ENCODE data around the gene VAV3. TPM values are rescaled to one million over a fixed set of nuclear protein-coding genes. Genes with fewer than 3 reads are reported as not detected.
"Not testable (repeated sequence)": the region's sequence is repeated elsewhere in the genome, so short reads cannot be mapped to it uniquely, and the experiment has no call there.

Gene VAV3
- total RNA-seq, 2 donors from 2014 or later = 7.3 to 7.9 TPM

GRCh38 chr1:107899655-107900054 lies 65.3 kb downstream of the VAV3 start:
- no peak for DNase-seq (ENCODE audit: low spot score)
- intact Hi-C loops (cut with DNase I) = loop anchor here in 1 of 2 donors (5.0 kb wide), 1 partner anchor 1117 kb away; no protein-coding TSS in a partner anchor

- DNase-seq (ENCODE audit: low spot score) = no peak
- intact Hi-C loops (cut with DNase I) = loop anchor here in 1 of 2 donors (5.0 kb wide), 1 partner anchor 1115 kb away; no protein-coding TSS in a partner anchor
These were observed 67.3 kb downstream of the VAV3 start for GRCh38 chr1:107897438-107898345.

GRCh38 chr1:107896936-107897335 lies 68.0 kb downstream of the VAV3 start:
- intact Hi-C loops (cut with DNase I) = loop anchor here in 1 of 2 donors (5.0 kb wide), 1 partner anchor 1115 kb away; no protein-coding TSS in a partner anchor
- DNase-seq (ENCODE audit: low spot score) = no peak

GRCh38 chr1:107896401-107896800 lies 68.6 kb downstream of the VAV3 start:
- no peak for DNase-seq (ENCODE audit: low spot score)
- intact Hi-C loops (cut with DNase I) = loop anchor here in 1 of 2 donors (5.0 kb wide), 1 partner anchor 1114 kb away; no protein-coding TSS in a partner anchor

- intact Hi-C loops (cut with DNase I) = loop anchor here in 1 of 2 donors (5.0 kb wide), 1 partner anchor 1113 kb away; no protein-coding TSS in a partner anchor
- no peak for DNase-seq (ENCODE audit: low spot score)
These were observed 69.4 kb downstream of the VAV3 start for GRCh38 chr1:107895403-107896191.

GRCh38 chr1:107894605-107895004 lies 70.4 kb downstream of the VAV3 start:
- no peak for DNase-seq (ENCODE audit: low spot score)
- intact Hi-C loops (cut with DNase I) = loop anchor here in 1 of 2 donors (5.0 kb wide), 1 partner anchor 1112 kb away; no protein-coding TSS in a partner anchor

- intact Hi-C loops (cut with DNase I); DNase-seq (ENCODE audit: low spot score): not testable (repeated sequence)
These were observed 71.6 kb downstream of the VAV3 start for GRCh38 chr1:107893350-107893749.

GRCh38 chr1:107889524-107889923 lies 75.5 kb downstream of the VAV3 start:
- intact Hi-C loops (cut with DNase I) = no loop called here
- no peak for DNase-seq (ENCODE audit: low spot score)

GRCh38 chr1:107883562-107883961 lies 81.4 kb downstream of the VAV3 start:
- DNase-seq (ENCODE audit: low spot score) = no peak
- intact Hi-C loops (cut with DNase I) = no loop called here

- intact Hi-C loops (cut with DNase I) = no loop called here
- DNase-seq (ENCODE audit: low spot score) = no peak
These were observed 85.1 kb downstream of the VAV3 start for GRCh38 chr1:107879927-107880326.

GRCh38 chr1:107879346-107879745 lies 85.6 kb downstream of the VAV3 start:
- intact Hi-C loops (cut with DNase I) = no loop called here
- no peak for DNase-seq (ENCODE audit: low spot score)

- DNase-seq (ENCODE audit: low spot score) = no peak
- intact Hi-C loops (cut with DNase I) = no loop called here
These were observed 87.2 kb downstream of the VAV3 start for GRCh38 chr1:107877745-107878144.

GRCh38 chr1:107877092-107877491 lies 87.9 kb downstream of the VAV3 start:
- intact Hi-C loops (cut with DNase I) = no loop called here
- no peak for DNase-seq (ENCODE audit: low spot score)

GRCh38 chr1:107875689-107876088 lies 89.3 kb downstream of the VAV3 start:
- DNase-seq (ENCODE audit: low spot score) = no peak
- intact Hi-C loops (cut with DNase I) = no loop called here

GRCh38 chr1:107874221-107874620 lies 90.8 kb downstream of the VAV3 start:
- intact Hi-C loops (cut with DNase I) = no loop called here
- DNase-seq (ENCODE audit: low spot score) = no peak

- intact Hi-C loops (cut with DNase I) = no loop called here
These were observed 93.1 kb downstream of the VAV3 start for GRCh38 chr1:107871687-107872395.

GRCh38 chr1:107871259-107871658 lies 93.7 kb downstream of the VAV3 start:
- intact Hi-C loops (cut with DNase I) = no loop called here
- DNase-seq (ENCODE audit: low spot score) = no peak

More at GRCh38 chr1:107871687-107872395, 93.1 kb downstream of the VAV3 start:
- DNase-seq (ENCODE audit: low spot score) = no peak

- no peak for DNase-seq (ENCODE audit: low spot score)
- intact Hi-C loops (cut with DNase I) = no loop called here
These were observed 94.3 kb downstream of the VAV3 start for GRCh38 chr1:107870696-107871095.

- intact Hi-C loops (cut with DNase I) = no loop called here
- DNase-seq (ENCODE audit: low spot score) = no peak
These were observed 97.1 kb downstream of the VAV3 start for GRCh38 chr1:107867897-107868296.

Measured in posterior vena cava (tissue), 2 donors.